GM10847 (cell line): Measurements from ENCODE around the gene KRTAP5-3.

Experiments used
- POLR2A ChIP-seq: IDR thresholded peaks from 2 replicates; pipeline ENCODE4 v1.6.1; 2011; ENCODE audit not compliant: insufficient read length; ENCODE audit errors: extremely low read depth

KRTAP5-3 gene

GRCh38 chr11:1571760-1572196 lies 36.5 kb downstream of the KRTAP5-3 start:
- no peak for TF ChIP-seq POLR2A

GRCh38 chr11:1570896-1571759 lies 37.1 kb downstream of the KRTAP5-3 start:
- TF ChIP-seq POLR2A, result no peak

GRCh38 chr11:1570531-1570895 lies 37.8 kb downstream of the KRTAP5-3 start:
- TF ChIP-seq POLR2A, result no peak

- TF ChIP-seq POLR2A, result no peak
Measured at GRCh38 chr11:1570001-1570453, 38.2 kb downstream of the KRTAP5-3 start.

GRCh38 chr11:1569251-1569780 lies 38.9 kb downstream of the KRTAP5-3 start:
- TF ChIP-seq POLR2A, result no peak

GRCh38 chr11:1568441-1568911 lies 39.8 kb downstream of the KRTAP5-3 start:
- TF ChIP-seq POLR2A, result no peak

- TF ChIP-seq POLR2A, result no peak
Measured at GRCh38 chr11:1567721-1568100, 40.6 kb downstream of the KRTAP5-3 start.

- TF ChIP-seq POLR2A, result no peak
Measured at GRCh38 chr11:1567052-1567720, 41.1 kb downstream of the KRTAP5-3 start.

- TF ChIP-seq POLR2A, result no peak
Measured at GRCh38 chr11:1566381-1567051, 41.7 kb downstream of the KRTAP5-3 start.

GRCh38 chr11:1565904-1566247 lies 42.4 kb downstream of the KRTAP5-3 start:
- no peak for TF ChIP-seq POLR2A

- no peak for TF ChIP-seq POLR2A
Measured at GRCh38 chr11:1565173-1565903, 42.9 kb downstream of the KRTAP5-3 start.

GRCh38 chr11:1564535-1565172 lies 43.6 kb downstream of the KRTAP5-3 start:
- no peak for TF ChIP-seq POLR2A

- TF ChIP-seq POLR2A, result no peak
Measured at GRCh38 chr11:1563697-1564534, 44.3 kb downstream of the KRTAP5-3 start.

- TF ChIP-seq POLR2A, result no peak
Measured at GRCh38 chr11:1563149-1563638, 45.1 kb downstream of the KRTAP5-3 start.
